ENCODE measurements around the gene SNN.

SNN gene

GRCh38 chr16:11684231-11685025 is 16.2 kb downstream of the SNN start:
- H3K27ac Mint-ChIP-seq = no peak overlapping the region
- peaks cover 93% of the 10 kb centered on the region for H3K36me3 Mint-ChIP-seq (ENCODE audit: insufficient read depth)
- H3K4me3 Mint-ChIP-seq = no peak overlapping the region

GRCh38 chr16:11685844-11686618 is 17.8 kb downstream of the SNN start:
- peaks cover 11 to 23% of the 10 kb centered on the region in 2 donors for H3K4me1 Mint-ChIP-seq (ENCODE audit: low read depth in 2 of 2)
- DNase-seq = no peak
- H3K27ac Mint-ChIP-seq = peak overlapping the region in 1 of 2 donors; percentile 19
- no peak for ATAC-seq (replicated peaks)
- no peaks in the 10 kb centered on the region for H3K27me3 Mint-ChIP-seq
- no peak overlapping the region for H3K4me3 Mint-ChIP-seq
- H3K9me3 Mint-ChIP-seq = no peaks in the 10 kb centered on the region
- peaks cover 89% of the 10 kb centered on the region for H3K36me3 Mint-ChIP-seq (ENCODE audit: insufficient read depth)

More at GRCh38 chr16:11684231-11685025, 16.2 kb downstream of the SNN start:
- Mint-ChIP-seq H3K27me3 (no peaks in the 10 kb centered on the region), H3K9me3 (no peaks in the 10 kb centered on the region), H3K4me1 (ENCODE audit: low read depth in 2 of 2) (peaks cover 11 to 20% of the 10 kb centered on the region in 2 donors)
- no peak for ATAC-seq (replicated peaks)
- no peak for DNase-seq

- H3K4me3 Mint-ChIP-seq = no peak overlapping the region
- no peaks in the 10 kb centered on the region for H3K9me3 Mint-ChIP-seq
- peaks cover 4 to 15% of the 10 kb centered on the region in 2 donors for H3K4me1 Mint-ChIP-seq (ENCODE audit: low read depth in 2 of 2)
- no peak for DNase-seq
- no peak for ATAC-seq (replicated peaks)
- H3K27ac Mint-ChIP-seq = peak overlapping the region in 1 of 2 donors; percentile 4
- H3K27me3 Mint-ChIP-seq = no peaks in the 10 kb centered on the region
- peaks cover 91% of the 10 kb centered on the region for H3K36me3 Mint-ChIP-seq (ENCODE audit: insufficient read depth)
Observed at GRCh38 chr16:11686713-11687380, 18.6 kb downstream of the SNN start.

GRCh38 chr16:11687601-11688519 is 19.6 kb downstream of the SNN start:
- ATAC-seq (replicated peaks) (no peak), DNase-seq (no peak)
- H3K4me1 Mint-ChIP-seq (ENCODE audit: low read depth in 2 of 2) = peaks cover 5 to 7% of the 10 kb centered on the region in 2 donors
- H3K27ac Mint-ChIP-seq = peak overlapping the region; percentile 4 to 46
- H3K27me3 Mint-ChIP-seq = no peaks in the 10 kb centered on the region
- H3K9me3 Mint-ChIP-seq = no peaks in the 10 kb centered on the region
- peaks cover 93% of the 10 kb centered on the region for H3K36me3 Mint-ChIP-seq (ENCODE audit: insufficient read depth)
- no peak overlapping the region for H3K4me3 Mint-ChIP-seq

- no peaks in the 10 kb centered on the region for H3K27me3 Mint-ChIP-seq
- H3K4me3 Mint-ChIP-seq = no peak overlapping the region
- peak overlapping the region in 1 of 2 donors; percentile 46 for H3K27ac Mint-ChIP-seq
- no peaks in the 10 kb centered on the region for H3K9me3 Mint-ChIP-seq
- H3K36me3 Mint-ChIP-seq (ENCODE audit: insufficient read depth) = peaks cover 89% of the 10 kb centered on the region
- ATAC-seq (replicated peaks) (no peak), DNase-seq (no peak)
- H3K4me1 Mint-ChIP-seq (ENCODE audit: low read depth in 2 of 2) = peaks cover 5 to 7% of the 10 kb centered on the region in 2 donors
Observed at GRCh38 chr16:11688520-11688886, 20.2 kb downstream of the SNN start.

GRCh38 chr16:11689031-11689840 is 21.0 kb downstream of the SNN start:
- no peak overlapping the region for H3K4me3 Mint-ChIP-seq
- H3K27me3 Mint-ChIP-seq = no peaks in the 10 kb centered on the region
- H3K4me1 Mint-ChIP-seq (ENCODE audit: low read depth in 2 of 2) = peaks cover 5 to 7% of the 10 kb centered on the region in 2 donors
- H3K36me3 Mint-ChIP-seq (ENCODE audit: insufficient read depth) = peaks cover 89% of the 10 kb centered on the region
- H3K27ac Mint-ChIP-seq = peak overlapping the region in 1 of 2 donors; percentile 46
- no peaks in the 10 kb centered on the region for H3K9me3 Mint-ChIP-seq
- no peak for DNase-seq
- peak; percentile 47 for ATAC-seq (replicated peaks)

GRCh38 chr16:11691235-11691634 is 23.0 kb downstream of the SNN start:
- Mint-ChIP-seq H3K4me1 (ENCODE audit: low read depth in 2 of 2) (peaks cover 8 to 16% of the 10 kb centered on the region in 2 donors), H3K36me3 (ENCODE audit: insufficient read depth) (peaks cover 87% of the 10 kb centered on the region), H3K27ac (peak overlapping the region in 1 of 2 donors; percentile 74), H3K27me3 (no peaks in the 10 kb centered on the region), H3K9me3 (no peaks in the 10 kb centered on the region), H3K4me3 (no peak overlapping the region)
- DNase-seq (no peak), ATAC-seq (replicated peaks) (no peak)

GRCh38 chr16:11691771-11692170 is 23.5 kb downstream of the SNN start:
- no peak overlapping the region for H3K4me3 Mint-ChIP-seq
- H3K4me1 Mint-ChIP-seq (ENCODE audit: low read depth in 2 of 2) = peaks cover 13 to 21% of the 10 kb centered on the region in 2 donors
- DNase-seq (no peak), ATAC-seq (replicated peaks) (no peak)
- peaks cover 86% of the 10 kb centered on the region for H3K36me3 Mint-ChIP-seq (ENCODE audit: insufficient read depth)
- H3K27ac Mint-ChIP-seq = no peak overlapping the region
- H3K9me3 Mint-ChIP-seq = no peaks in the 10 kb centered on the region
- H3K27me3 Mint-ChIP-seq = no peaks in the 10 kb centered on the region

- Mint-ChIP-seq H3K27ac (peak overlapping the region in 1 of 2 donors; percentile 2), H3K36me3 (ENCODE audit: insufficient read depth) (peaks cover 86% of the 10 kb centered on the region), H3K27me3 (no peaks in the 10 kb centered on the region), H3K4me1 (ENCODE audit: low read depth in 2 of 2) (peaks cover 13 to 22% of the 10 kb centered on the region in 2 donors), H3K9me3 (no peaks in the 10 kb centered on the region), H3K4me3 (no peak overlapping the region)
- no peak for DNase-seq
- no peak for ATAC-seq (replicated peaks)
Observed at GRCh38 chr16:11692171-11692570, 23.9 kb downstream of the SNN start.

- Mint-ChIP-seq H3K27ac (peak overlapping the region; percentile 2 to 77), H3K9me3 (no peaks in the 10 kb centered on the region), H3K4me3 (no peak overlapping the region), H3K4me1 (ENCODE audit: low read depth in 2 of 2) (peaks cover 12 to 24% of the 10 kb centered on the region in 2 donors), H3K36me3 (ENCODE audit: insufficient read depth) (peaks cover 86% of the 10 kb centered on the region), H3K27me3 (no peaks in the 10 kb centered on the region)
- ATAC-seq (replicated peaks) = no peak
- no peak for DNase-seq
Observed at GRCh38 chr16:11692651-11693050, 24.4 kb downstream of the SNN start.

- no peak for DNase-seq
- Mint-ChIP-seq H3K4me1 (ENCODE audit: low read depth in 2 of 2) (peaks cover 29 to 36% of the 10 kb centered on the region in 2 donors), H3K27ac (peak overlapping the region; percentile 83 to 87)
Observed at GRCh38 chr16:11696266-11697012, 28.2 kb downstream of the SNN start.

More at GRCh38 chr16:11696266-11697012, 28.2 kb downstream of the SNN start:
- peaks cover 83% of the 10 kb centered on the region for H3K36me3 Mint-ChIP-seq (ENCODE audit: insufficient read depth)
- H3K27me3 Mint-ChIP-seq = no peaks in the 10 kb centered on the region
- ATAC-seq (replicated peaks) = no peak
- H3K9me3 Mint-ChIP-seq = no peaks in the 10 kb centered on the region
- no peak overlapping the region for H3K4me3 Mint-ChIP-seq

Measured in effector memory CD8-positive, alpha-beta T cell (primary cell).